ENCODE results near the gene MMP10. TPM values are rescaled to one million over a fixed set of nuclear protein-coding genes. Genes with fewer than 3 reads are reported as not detected.

The MMP10 gene
- polyA plus RNA-seq, 3 donors = not detected

- Histone ChIP-seq H3K4me1 (ENCODE audit: control insufficient read depth in 1 of 2, insufficient read depth in 2 of 2, low read length in 2 of 2) (no peaks in the 10 kb centered on the region), H4K20me1 (ENCODE audit: insufficient read depth, low read length) (no peaks in the 10 kb centered on the region), H3K27me3 (ENCODE audit: control insufficient read depth in 2 of 2, insufficient read depth in 2 of 2, low read length in 2 of 2) (peaks cover 0 to 2% of the 10 kb centered on the region in 2 donors), H3K4me3 (replicated peaks in 1 of 3; ENCODE audit: low read depth in 2 of 3, low read length in 3 of 3) (no peak overlapping the region), H3K9ac (ENCODE audit: insufficient read depth, low read length, poor library complexity, severe bottlenecking) (no peak overlapping the region), H2AFZ (ENCODE audit: insufficient read depth, low read depth, low read length, poor library complexity, severe bottlenecking) (no peak overlapping the region), H3K27ac (ENCODE audit: low read depth in 1 of 2, low read length in 2 of 2) (no peak overlapping the region), H3K36me3 (replicated peaks in 1 of 2; ENCODE audit: control insufficient read depth in 1 of 2, insufficient read depth in 2 of 2, low read length in 2 of 2) (no peaks in the 10 kb centered on the region), H3K4me2 (replicated peaks; ENCODE audit: extremely low read depth, low read length, poor library complexity, severe bottlenecking) (no peak overlapping the region), H3K79me2 (ENCODE audit: insufficient read depth, low read length) (no peaks in the 10 kb centered on the region), H3K9me3 (replicated peaks in 1 of 2; ENCODE audit: control insufficient read depth in 1 of 2, insufficient read depth in 1 of 2, low read length in 2 of 2) (no peaks in the 10 kb centered on the region)
- Mint-ChIP-seq H3K36me3 (no peaks in the 10 kb centered on the region), H3K27ac (no peak overlapping the region), H3K4me1 (peaks cover 5% of the 10 kb centered on the region), H3K9me3 (peaks cover 0 to under 1% (median 0%) of the 10 kb centered on the region in 7 donors), H3K27me3 (ENCODE audit: low read depth in 3 of 3) (peaks cover 2 to 12% (median 3%) of the 10 kb centered on the region in 3 donors), H3K4me3 (no peak overlapping the region)
- intact Hi-C loops (cut with micrococcal nuclease) = no loop called here
- WGBS (ENCODE audit: insufficient coverage) = 0% methylated on average over 1 of the region's 2 CpGs
- no peak for TF ChIP-seq CTCF (IDR thresholded peaks at IDR 0.05)
- DNase-seq = peak in 1 of 3 donors; percentile 34
Measured at GRCh38 chr11:102802341-102802740, 21.9 kb upstream of the MMP10 start.

GRCh38 chr11:102800767-102801166 is 20.3 kb upstream of the MMP10 start:
- intact Hi-C loops (cut with micrococcal nuclease) = no loop called here
- H3K9me3 Mint-ChIP-seq = no peaks in the 10 kb centered on the region
- no CpG with 5 or more reads among the region's 4 CpGs for WGBS (ENCODE audit: insufficient coverage)
- H3K27ac Mint-ChIP-seq = no peak overlapping the region
- Histone ChIP-seq H3K27ac (ENCODE audit: low read depth in 1 of 2, low read length in 2 of 2) (no peak overlapping the region), H4K20me1 (ENCODE audit: insufficient read depth, low read length) (no peaks in the 10 kb centered on the region), H3K36me3 (replicated peaks in 1 of 2; ENCODE audit: control insufficient read depth in 1 of 2, insufficient read depth in 2 of 2, low read length in 2 of 2) (no peaks in the 10 kb centered on the region), H3K79me2 (ENCODE audit: insufficient read depth, low read length) (no peaks in the 10 kb centered on the region), H3K27me3 (ENCODE audit: control insufficient read depth in 2 of 2, insufficient read depth in 2 of 2, low read length in 2 of 2) (peaks cover 0 to 5% of the 10 kb centered on the region in 2 donors), H3K9ac (ENCODE audit: insufficient read depth, low read length, poor library complexity, severe bottlenecking) (no peak overlapping the region), H3K4me3 (replicated peaks in 1 of 3; ENCODE audit: low read depth in 2 of 3, low read length in 3 of 3) (no peak overlapping the region), H3K4me1 (ENCODE audit: control insufficient read depth in 1 of 2, insufficient read depth in 2 of 2, low read length in 2 of 2) (no peaks in the 10 kb centered on the region), H2AFZ (ENCODE audit: insufficient read depth, low read depth, low read length, poor library complexity, severe bottlenecking) (no peak overlapping the region), H3K4me2 (replicated peaks; ENCODE audit: extremely low read depth, low read length, poor library complexity, severe bottlenecking) (no peak overlapping the region), H3K9me3 (replicated peaks in 1 of 2; ENCODE audit: control insufficient read depth in 1 of 2, insufficient read depth in 1 of 2, low read length in 2 of 2) (no peaks in the 10 kb centered on the region)
- H3K36me3 Mint-ChIP-seq = no peaks in the 10 kb centered on the region
- no peak for TF ChIP-seq CTCF (IDR thresholded peaks at IDR 0.05)
- H3K4me1 Mint-ChIP-seq = peaks cover 5% of the 10 kb centered on the region
- H3K27me3 Mint-ChIP-seq (ENCODE audit: low read depth in 3 of 3) = peaks cover 2 to 10% (median 7%) of the 10 kb centered on the region in 3 donors
- DNase-seq = no peak
- H3K4me3 Mint-ChIP-seq = no peak overlapping the region

All from CD14-positive monocyte (primary cell).